Stimulated activated CD8-positive, alpha-beta memory T cell treated with anti-CD3 and anti-CD28 coated beads, Interleukin-2, amount 100 ng/mL, for 1 hour (primary cell): ENCODE data around the gene SAXO1.
"Not testable (repeated sequence)": the region's sequence is repeated elsewhere in the genome, so short reads cannot be mapped to it uniquely, and the experiment has no call there.

Experiments
- DNase-seq, 2 donors: peaks; one replicate each; pipeline ENCODE4 v3.0.0-alpha.2; 2020; ENCODE audit warnings: low read depth in 2 of 2

SAXO1 gene

DNA sequence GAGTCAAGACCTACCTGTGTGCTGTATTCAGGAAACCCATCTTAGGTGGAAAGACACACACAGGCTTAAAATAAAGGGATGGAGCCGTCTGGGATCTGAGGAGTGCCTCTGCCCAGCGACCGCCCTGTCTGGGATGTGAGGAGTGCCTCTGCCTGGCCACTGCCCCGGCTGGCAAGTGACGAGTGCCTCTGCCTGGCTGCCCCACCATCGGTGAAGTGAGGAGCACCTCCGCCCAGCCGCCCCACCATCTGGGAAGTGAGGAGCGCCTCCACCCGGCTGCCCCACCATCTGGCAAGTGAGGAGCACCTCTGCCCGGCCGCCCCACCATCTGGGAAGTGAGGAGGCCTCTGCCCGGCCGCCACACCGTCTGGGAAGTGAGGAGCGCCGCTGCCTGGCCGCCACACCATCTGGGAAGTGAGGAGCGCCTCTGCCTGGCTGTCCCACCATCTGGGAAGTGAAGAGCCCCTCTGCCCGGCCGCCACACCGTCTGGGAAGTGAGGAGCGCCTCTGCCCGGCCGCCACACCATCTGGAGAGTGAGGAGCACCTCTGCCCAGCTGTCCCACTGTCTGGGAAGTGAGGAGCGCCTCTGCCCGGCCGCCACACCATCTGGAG is 33.7 kb downstream of the SAXO1 start:
- DNase-seq: no peak

- DNase-seq: no peak
Observed at GRCh38 chr9:18997151-18997550, 35.9 kb downstream of the SAXO1 start.

DNA sequence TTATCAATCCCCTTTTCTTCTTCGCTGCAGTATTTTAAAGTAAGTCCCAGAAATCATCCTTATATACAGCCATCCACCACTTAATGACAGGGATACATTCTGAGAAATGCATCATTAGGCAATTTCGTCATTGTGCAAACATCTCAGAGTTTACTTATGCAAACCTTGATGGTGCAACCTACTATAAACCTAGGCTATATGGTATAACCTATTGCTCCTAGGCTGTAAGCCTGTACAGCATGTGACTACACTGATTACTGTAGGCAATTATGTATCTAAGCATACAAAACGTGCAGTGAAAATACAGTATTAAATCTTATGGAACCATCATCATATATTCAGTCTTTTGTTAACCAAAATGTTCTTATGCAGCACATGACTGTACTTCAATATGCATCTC is 36.8 kb downstream of the SAXO1 start:
- no peak for DNase-seq

DNA sequence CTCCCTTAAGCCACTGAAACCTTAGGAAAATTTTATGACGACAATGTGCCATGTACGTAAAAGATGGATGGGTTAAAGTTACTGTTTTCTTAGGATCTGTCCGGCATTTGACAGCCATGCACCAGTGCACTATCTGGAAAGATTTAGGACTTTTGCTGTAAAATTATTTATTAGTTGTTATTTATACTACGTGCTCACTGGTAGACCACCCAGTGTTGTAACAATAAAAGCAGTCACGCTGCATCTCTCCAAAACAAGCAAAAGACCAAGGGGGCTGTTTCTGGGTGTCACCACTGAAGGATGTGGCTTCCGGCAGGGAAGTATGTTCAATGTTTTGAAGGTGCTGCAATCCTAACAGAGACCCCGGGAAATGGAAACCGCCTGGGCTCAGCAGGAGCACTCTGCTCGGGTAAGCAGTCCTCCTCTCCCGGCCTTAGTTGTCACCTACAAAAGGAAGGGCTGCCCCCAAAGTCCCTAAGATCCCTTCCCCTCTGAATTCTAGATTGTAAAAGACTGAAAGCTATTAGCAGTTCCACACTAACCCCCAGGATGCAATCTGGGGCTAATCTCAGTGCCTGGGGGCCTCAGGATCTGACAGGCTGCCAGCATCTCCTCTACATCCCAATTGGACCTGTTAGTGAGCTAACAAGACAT is 38.6 kb downstream of the SAXO1 start:
- DNase-seq: no peak

- DNase-seq: not testable (repeated sequence)
Observed at GRCh38 chr9:18991197-18991596, 41.8 kb downstream of the SAXO1 start.

DNA sequence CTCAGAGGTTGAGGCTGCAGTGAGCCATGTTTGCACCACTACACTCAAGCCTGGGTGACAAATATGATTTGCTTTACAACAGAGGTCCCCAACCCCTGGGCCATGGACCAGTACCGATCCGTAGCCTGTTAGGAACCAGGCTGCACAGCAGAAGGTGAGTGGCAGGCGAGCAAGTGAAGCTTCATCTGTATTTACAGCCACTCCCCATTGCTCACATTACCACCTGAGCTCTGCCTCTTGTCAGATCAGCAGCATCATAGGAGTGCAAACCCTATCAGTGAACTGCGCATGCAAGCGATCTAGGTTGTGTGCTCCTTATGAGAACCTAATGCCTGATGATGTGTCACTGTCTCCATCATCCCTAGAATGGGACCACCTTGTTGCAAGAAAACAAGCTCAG is 42.5 kb downstream of the SAXO1 start:
- DNase-seq: no peak

DNA sequence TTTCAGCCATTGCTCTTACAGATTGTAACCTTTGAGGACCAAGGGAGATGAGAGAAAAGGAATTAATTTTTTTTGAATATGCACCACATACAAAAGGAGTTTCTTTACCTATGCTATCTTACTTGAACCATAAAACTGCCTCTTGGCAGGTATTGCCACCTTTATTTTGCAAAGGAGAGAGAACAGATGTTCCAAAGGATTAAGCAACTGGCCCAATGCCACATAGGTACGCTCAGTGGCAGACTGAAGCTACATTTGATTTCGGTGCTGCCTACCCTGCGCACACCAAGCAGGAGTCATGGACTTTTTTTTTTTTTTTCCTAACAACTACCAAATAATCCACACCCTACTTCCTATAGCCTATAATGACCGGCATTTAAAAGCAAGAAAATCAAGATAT is 43.1 kb downstream of the SAXO1 start:
- no peak for DNase-seq

- DNase-seq: no peak
Observed at GRCh38 chr9:18989097-18989496, 43.9 kb downstream of the SAXO1 start.

- DNase-seq: no peak
Observed at GRCh38 chr9:18988003-18988402, 45.0 kb downstream of the SAXO1 start.

- no peak for DNase-seq
Observed at GRCh38 chr9:18985996-18986395, 47.0 kb downstream of the SAXO1 start.

GRCh38 chr9:18985464-18985951 is 47.5 kb downstream of the SAXO1 start:
- no peak for DNase-seq

- no peak for DNase-seq
Observed at GRCh38 chr9:18982262-18982620, 50.8 kb downstream of the SAXO1 start.

DNA sequence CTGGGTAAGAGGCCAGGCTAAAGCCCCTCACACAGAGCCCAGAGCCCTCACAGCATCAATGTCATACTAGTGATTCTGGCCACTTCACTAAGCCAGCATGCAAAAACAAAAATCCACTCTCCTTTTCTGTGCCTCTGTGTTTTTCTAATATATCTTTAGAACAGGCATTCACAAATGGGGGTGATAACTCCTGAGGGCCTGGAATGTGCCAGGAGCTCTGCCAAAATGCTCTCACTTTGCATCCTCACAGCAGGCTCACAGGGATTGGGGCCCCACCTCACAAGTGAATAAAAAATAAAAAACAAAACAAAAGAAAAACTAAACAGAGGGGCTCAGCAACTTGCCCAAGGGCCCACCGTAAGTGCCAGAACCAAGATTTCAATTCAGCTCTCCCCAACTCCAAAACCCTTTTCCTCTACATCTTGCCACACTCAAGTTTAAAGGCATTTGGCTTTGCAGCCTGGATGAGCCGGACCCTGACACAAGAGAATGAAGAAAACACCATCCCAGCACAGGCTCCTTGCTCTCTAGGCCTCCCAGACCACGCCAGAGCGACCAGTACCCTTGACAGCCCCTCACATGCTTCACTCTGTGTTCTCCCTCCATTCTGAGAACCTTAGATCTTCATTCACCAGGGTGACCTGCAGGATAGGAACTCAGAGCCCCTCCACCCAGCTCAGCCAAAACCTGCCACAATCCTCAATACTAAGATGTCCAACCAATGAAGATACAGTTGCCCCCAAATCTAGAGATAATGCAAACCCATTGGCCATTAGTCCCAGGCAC is 51.3 kb downstream of the SAXO1 start:
- DNase-seq: no peak

DNA sequence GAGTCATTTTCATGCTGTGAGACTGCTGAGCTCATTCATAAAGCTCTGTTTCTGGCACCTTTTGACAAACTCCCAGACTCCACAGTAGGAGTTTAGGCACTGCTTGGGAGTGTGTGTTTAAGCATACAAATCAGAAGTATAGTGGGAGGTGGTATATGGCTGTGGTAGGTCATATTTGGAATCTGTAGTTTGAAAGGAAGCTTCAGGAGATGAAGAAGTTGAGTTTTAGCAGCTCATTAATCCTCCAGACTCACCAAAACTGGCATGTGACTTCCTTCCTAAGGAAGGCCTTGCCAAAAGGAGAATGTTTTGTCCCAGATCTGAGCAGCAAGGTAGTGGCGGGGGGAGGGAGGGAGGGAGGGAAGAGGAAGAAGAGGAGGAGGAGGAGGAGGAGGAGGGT is 52.8 kb downstream of the SAXO1 start:
- no peak for DNase-seq

GRCh38 chr9:18979367-18979766 is 53.6 kb downstream of the SAXO1 start:
- DNase-seq: no peak

- no peak for DNase-seq
Observed at GRCh38 chr9:18978188-18978587, 54.8 kb downstream of the SAXO1 start.

DNA sequence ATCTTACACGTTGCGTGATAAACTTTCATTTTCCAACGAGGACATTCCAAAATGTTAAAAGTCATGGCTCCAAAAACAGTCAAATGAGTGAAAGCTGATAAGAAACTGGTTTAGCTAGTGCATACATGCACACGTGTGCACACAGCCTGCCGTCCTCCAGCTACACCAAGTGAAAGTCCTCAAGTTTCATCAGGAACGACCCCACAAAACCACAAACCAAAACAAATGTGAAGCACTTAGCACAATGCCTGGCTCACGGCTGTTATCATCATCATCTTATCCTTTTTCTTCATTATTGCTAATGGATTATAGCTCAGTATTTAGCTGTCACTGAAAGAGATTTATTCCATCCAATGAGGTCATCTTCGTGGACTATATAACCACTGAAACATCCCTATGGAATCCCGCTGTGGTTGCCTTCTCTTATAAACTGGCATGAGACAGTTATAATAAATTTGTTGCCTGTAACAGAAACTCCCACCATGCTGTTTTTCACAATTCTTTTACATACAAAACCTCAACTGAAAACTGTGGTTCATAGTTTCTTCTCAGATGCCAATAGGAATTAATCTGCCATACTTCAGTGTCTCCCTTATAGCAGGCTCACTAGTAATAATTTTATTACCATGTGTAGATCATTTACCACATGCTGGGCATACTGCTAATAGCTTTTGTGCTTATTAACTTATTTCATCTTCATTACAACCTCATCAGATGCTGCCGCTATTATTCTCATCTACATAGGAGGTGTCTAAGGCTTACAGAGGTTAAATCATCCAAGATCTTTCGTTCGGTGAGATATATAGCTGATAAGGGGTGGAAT is 56.1 kb downstream of the SAXO1 start:
- DNase-seq: no peak

DNA sequence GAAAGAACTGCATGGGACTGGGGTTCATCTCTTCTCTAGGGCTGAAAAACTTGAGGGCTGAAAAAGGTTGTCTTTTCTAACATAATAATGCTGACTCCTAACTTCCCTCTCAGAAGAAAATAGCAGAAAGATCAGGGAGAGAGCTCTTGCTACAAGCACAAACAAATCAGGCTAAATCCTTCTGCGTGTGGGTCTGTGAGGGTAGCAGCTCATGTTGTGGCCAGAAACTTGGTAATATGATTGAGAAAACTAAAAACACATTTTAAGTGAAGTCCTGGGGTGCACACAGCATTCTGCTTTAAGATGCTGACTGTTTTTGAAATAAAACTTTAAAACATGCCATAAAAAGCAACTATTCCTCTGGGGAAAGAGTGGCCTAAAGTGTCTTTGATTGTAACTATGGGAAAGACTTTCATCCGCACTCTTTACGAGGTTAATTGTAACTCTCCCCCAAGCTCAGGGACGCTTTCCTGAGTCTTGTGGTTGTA is 56.7 kb downstream of the SAXO1 start:
- no peak for DNase-seq

DNA sequence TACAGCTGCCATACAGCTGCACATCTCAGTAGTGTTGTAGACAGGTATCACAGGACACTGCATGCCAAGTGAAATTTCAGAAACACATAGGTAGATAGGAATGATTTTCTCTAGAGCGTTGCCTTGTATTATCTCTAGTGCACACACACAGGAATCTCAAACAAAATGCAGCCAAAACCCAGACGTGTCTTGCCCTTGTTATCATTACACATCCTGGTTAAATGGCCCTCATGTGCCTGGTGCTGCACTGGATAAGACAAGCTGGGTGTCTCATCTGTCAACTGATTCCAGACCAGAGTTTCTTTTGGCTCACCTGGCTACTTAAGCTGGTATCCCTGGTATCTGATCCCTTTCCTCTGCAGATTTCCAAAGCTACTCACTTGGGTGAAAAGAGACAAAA is 59.7 kb downstream of the SAXO1 start:
- no peak for DNase-seq

GRCh38 chr9:18972675-18973074 is 60.3 kb downstream of the SAXO1 start:
- DNase-seq: no peak

DNA sequence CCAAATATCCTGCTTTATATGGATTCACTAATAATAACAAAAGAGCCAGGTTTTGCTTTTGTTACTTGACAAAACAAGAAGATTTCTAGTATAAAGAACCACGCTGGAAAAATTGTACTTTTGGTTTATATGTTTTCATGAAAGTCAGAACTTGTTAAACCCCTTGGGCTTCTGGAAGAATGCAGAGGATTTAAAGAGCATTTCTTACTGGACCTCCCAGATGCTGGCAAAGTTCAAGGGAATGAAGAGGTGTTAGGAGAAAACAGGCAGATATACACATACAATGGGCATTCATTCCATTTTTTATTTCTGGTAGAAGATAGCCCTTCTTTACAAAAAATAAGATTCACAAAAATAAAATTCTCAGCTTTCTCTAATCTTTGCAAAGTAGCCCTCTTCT is 61.1 kb downstream of the SAXO1 start:
- no peak for DNase-seq

- DNase-seq: no peak
Observed at GRCh38 chr9:18971404-18971803, 61.6 kb downstream of the SAXO1 start.
